Sigmoid colon (tissue), 4 donors: ENCODE measurements around the gene DIPK1C.

Experiments
- EP300 ChIP-seq, 4 donors: sonication (generic); formaldehyde crosslinking; IDR thresholded peaks; one replicate each; pipeline ENCODE4 v1.6.1; 2017; ENCODE audit warnings: antibody characterized with exemption in 4 of 4
- POLR2AphosphoS5 ChIP-seq, 4 donors: sonication (generic); formaldehyde crosslinking; IDR thresholded peaks; one replicate each; pipeline ENCODE4 v1.6.1; 2017; ENCODE audit warnings: antibody characterized with exemption in 4 of 4
- TF ChIP-seq, protein P1 (sequence below), 4 experiments: fragments of 450-650 bp in 3 of 4; fragments of 200-600 bp in 1 of 4; IDR thresholded peaks; one replicate each; pipeline ENCODE4 v1.5.1; 2016 to 2019; ENCODE audit warnings: antibody characterized with exemption in 4 of 4, mild to moderate bottlenecking in 3 of 4, moderate library complexity in 2 of 4

DNA sequence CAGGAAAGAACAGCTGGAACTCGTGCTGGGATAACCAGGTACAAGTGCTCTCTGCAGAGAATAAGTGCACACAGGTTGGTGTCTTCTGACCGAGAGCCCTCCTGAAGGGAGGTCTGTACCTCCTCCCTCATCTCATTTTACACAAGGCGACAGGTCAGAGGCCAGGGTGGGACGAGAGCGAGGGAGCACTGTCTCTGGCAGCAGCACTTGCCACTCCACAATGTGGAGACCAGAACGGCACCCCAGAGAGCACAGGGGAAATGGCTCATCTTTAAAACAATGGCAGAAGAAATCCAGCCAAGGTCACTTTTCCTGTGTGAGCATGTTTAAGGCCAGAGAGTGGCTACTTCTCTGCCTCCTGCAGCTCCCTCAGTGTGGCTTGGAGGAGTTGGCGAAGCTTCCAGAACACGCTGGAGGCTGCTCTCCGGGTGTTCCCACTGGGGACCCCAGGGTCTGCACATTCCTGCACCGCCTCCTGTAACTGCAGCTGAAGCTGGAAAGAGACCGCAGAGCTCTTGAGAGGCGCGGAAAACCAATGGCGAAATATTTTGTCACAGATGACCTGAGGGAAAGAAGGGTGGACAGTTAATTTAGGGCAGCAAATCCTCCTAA lies 20.8 kb downstream of the DIPK1C start:
- TF ChIP-seq, protein P1, sequence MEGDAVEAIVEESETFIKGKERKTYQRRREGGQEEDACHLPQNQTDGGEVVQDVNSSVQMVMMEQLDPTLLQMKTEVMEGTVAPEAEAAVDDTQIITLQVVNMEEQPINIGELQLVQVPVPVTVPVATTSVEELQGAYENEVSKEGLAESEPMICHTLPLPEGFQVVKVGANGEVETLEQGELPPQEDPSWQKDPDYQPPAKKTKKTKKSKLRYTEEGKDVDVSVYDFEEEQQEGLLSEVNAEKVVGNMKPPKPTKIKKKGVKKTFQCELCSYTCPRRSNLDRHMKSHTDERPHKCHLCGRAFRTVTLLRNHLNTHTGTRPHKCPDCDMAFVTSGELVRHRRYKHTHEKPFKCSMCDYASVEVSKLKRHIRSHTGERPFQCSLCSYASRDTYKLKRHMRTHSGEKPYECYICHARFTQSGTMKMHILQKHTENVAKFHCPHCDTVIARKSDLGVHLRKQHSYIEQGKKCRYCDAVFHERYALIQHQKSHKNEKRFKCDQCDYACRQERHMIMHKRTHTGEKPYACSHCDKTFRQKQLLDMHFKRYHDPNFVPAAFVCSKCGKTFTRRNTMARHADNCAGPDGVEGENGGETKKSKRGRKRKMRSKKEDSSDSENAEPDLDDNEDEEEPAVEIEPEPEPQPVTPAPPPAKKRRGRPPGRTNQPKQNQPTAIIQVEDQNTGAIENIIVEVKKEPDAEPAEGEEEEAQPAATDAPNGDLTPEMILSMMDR (IDR thresholded peaks at IDR 0.05) = no peak
- no peak for TF ChIP-seq POLR2AphosphoS5 (IDR thresholded peaks at IDR 0.05)
- TF ChIP-seq EP300 (IDR thresholded peaks at IDR 0.05) = no peak
